Activated B cell treated with CpG ODN at 0.5 μM for 24 hours (primary cell): ENCODE results near the gene VPS26C. TPM values are rescaled to one million over a fixed set of nuclear protein-coding genes. Genes with fewer than 3 reads are reported as not detected.
A peak's percentile ranks its signal among the peaks of the same experiment; 100 is the strongest.
"Not testable (repeated sequence)": the region's sequence is repeated elsewhere in the genome, so short reads cannot be mapped to it uniquely, and the experiment has no call there.

Experiments
- ATAC-seq: fragments of 200-7000 bp; cut with Tn5 transposase; one replicate; pipeline ENCODE4 v1.10.0; 2021; ENCODE audit warnings: low read depth, mild to moderate bottlenecking, moderate library complexity
- CTCF ChIA-PET: fragments of 350-600 bp; sonication (Branson Sonifier 250); formaldehyde crosslinking; loops from one replicate; lab custom pipeline; 2021; ENCODE audit warnings: antibody characterized with exemption; lab: Charles Lee
- POLR2A ChIA-PET: fragments of 350-600 bp; sonication (Branson Sonifier 250); formaldehyde crosslinking; loops from one replicate; lab custom pipeline; 2021; ENCODE audit warnings: antibody characterized with exemption; lab: Charles Lee
- DNase-seq: peaks from one replicate; pipeline ENCODE4 v3.0.0; 2022
- H3K27ac Mint-ChIP-seq: one replicate; pipeline ENCODE4 v1.8.0; 2020; ENCODE audit warnings: mixed read lengths
- H3K27me3 Mint-ChIP-seq: one replicate; pipeline ENCODE4 v1.8.0; 2021; ENCODE audit warnings: mixed read lengths
- H3K36me3 Mint-ChIP-seq: one replicate; pipeline ENCODE4 v1.8.0; 2021; ENCODE audit warnings: low read depth, mixed read lengths
- H3K4me1 Mint-ChIP-seq: one replicate; pipeline ENCODE4 v1.8.0; 2021; ENCODE audit warnings: mixed read lengths
- H3K4me3 Mint-ChIP-seq: one replicate; pipeline ENCODE4 v1.8.0; 2020; ENCODE audit warnings: mild to moderate bottlenecking, mixed read lengths
- H3K9me3 Mint-ChIP-seq: one replicate; pipeline ENCODE4 v1.8.0; 2020; ENCODE audit warnings: mixed read lengths
- intact Hi-C: fragments of 100-400 bp; cut with micrococcal nuclease; formaldehyde crosslinking; loops from one replicate; pipeline ENCODE4 v1.15.1; 2024
- total RNA-seq: library from RNA; stranded (reverse); gene quantifications from 2 replicates; pipeline ENCODE4 v1.2.3, GENCODE V29; 2022
- TF ChIP-seq, protein P1 (sequence below): fragments of 200-600 bp; IDR thresholded peaks from one replicate; pipeline ENCODE4 v1.8.0; 2022; ENCODE audit warnings: antibody characterized with exemption, mild to moderate bottlenecking

Gene VPS26C
- total RNA-seq, 1 donor from 2014 or later, result 45.2 TPM

DNA sequence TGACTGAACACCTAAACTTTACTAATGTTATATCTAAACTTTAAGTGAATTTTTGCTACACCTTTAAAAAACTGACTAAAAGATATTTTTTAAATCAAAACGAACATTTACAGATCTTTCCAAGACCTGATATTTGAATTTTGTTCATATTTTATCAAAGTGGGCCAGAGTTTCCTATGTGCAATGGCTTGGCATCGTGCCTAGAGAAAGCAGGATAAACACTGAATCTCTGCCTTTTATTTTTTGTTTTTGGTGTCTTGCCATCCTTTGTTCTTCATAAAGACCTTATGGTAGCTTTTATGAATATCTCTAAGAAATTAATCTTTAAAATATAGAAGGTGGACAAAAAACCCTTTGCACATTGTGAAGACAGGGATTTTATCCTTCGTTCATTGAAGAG lies 25.8 kb upstream of the VPS26C start:
- TF ChIP-seq, protein P1, sequence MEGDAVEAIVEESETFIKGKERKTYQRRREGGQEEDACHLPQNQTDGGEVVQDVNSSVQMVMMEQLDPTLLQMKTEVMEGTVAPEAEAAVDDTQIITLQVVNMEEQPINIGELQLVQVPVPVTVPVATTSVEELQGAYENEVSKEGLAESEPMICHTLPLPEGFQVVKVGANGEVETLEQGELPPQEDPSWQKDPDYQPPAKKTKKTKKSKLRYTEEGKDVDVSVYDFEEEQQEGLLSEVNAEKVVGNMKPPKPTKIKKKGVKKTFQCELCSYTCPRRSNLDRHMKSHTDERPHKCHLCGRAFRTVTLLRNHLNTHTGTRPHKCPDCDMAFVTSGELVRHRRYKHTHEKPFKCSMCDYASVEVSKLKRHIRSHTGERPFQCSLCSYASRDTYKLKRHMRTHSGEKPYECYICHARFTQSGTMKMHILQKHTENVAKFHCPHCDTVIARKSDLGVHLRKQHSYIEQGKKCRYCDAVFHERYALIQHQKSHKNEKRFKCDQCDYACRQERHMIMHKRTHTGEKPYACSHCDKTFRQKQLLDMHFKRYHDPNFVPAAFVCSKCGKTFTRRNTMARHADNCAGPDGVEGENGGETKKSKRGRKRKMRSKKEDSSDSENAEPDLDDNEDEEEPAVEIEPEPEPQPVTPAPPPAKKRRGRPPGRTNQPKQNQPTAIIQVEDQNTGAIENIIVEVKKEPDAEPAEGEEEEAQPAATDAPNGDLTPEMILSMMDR, result no peak
- no peak overlapping the region for H3K4me3 Mint-ChIP-seq
- no peak for DNase-seq
- ChIA-PET POLR2A (no interaction called here), CTCF (no interaction called here)
- no peaks in the 10 kb centered on the region for H3K4me1 Mint-ChIP-seq
- no peak for ATAC-seq
- H3K36me3 Mint-ChIP-seq, result no peaks in the 10 kb centered on the region
- intact Hi-C loops, result no loop called here
- no peak overlapping the region for H3K27ac Mint-ChIP-seq
- no peaks in the 10 kb centered on the region for H3K9me3 Mint-ChIP-seq
- peaks cover 10% of the 10 kb centered on the region for H3K27me3 Mint-ChIP-seq

DNA sequence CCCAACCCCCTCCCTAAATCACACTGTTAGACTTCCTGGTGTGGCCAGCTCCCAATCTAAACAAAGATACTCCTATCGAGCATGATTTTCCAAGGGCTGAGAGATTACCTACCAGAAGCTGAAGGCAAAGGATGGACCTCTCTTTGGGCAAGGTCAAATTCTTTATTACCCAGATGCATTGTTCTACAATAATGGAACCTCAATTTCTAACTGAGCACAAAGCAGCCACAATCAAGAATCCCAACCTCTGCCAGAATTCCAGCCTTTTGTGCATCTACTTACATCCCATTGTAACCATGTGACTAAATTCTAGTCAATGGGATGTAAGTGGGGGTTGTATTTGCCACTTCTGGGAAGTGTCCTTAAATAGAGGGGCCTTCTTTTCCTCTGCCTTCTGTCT lies 24.9 kb upstream of the VPS26C start:
- ATAC-seq (no peak), DNase-seq (no peak)
- CTCF ChIA-PET, result no interaction called here
- POLR2A ChIA-PET, result no interaction called here
- no peak overlapping the region for H3K4me3 Mint-ChIP-seq
- no peaks in the 10 kb centered on the region for H3K4me1 Mint-ChIP-seq
- H3K36me3 Mint-ChIP-seq, result no peaks in the 10 kb centered on the region
- TF ChIP-seq, protein P1, result no peak
- peaks cover 6% of the 10 kb centered on the region for H3K27me3 Mint-ChIP-seq
- H3K27ac Mint-ChIP-seq, result no peak overlapping the region
- no peaks in the 10 kb centered on the region for H3K9me3 Mint-ChIP-seq
- intact Hi-C loops, result no loop called here

DNA sequence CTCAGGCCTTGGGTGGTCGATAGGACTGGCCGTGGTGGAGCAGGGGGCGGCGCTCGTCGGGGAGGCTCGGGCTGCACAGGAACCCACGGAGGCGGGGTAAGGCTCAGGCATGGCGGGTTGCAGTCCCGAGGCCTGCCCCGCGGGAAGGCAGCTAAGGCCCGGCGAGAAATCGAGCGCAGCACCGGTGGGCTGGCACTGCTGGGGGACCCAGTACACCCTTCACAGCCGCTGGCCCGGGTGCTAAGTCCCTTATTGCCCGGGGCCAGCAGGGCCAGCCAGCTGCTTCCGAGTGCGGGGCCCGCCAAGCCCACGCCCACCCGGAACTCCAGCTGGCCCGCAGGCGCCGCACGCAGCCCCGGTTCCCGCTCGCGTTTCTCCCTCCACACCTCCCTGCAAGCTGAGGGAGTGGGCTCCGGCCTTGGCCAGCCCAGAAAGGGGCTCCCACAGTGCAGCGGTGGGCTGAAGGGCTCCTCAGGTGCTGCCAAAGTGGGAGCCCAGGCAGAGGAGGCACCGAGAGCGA lies 16.1 kb upstream of the VPS26C start:
- H3K36me3 Mint-ChIP-seq, H3K9me3 Mint-ChIP-seq, H3K27me3 Mint-ChIP-seq, ATAC-seq, DNase-seq, H3K4me3 Mint-ChIP-seq, intact Hi-C loops, CTCF ChIA-PET, H3K27ac Mint-ChIP-seq, POLR2A ChIA-PET, H3K4me1 Mint-ChIP-seq: not testable (repeated sequence)

DNA sequence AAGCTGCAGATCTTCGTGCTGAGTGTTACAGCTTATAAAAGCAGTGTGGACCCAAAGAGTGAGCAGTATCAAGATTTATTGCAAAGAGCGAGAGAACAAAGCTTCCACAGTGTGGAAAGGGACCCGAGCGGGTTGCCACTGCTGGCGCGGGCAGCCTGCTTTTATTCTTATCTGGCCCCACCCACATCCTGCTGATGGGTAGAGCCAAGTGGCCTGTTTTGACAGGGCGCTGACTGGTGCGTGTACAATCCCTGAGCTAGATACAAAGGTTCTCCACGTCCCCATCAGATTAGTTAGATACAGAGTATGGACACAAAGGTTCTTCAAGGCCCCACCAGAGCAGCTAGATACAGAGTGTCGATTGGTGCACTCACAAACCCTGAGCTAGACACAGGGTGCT lies 15.5 kb upstream of the VPS26C start:
- H3K9me3 Mint-ChIP-seq, H3K27ac Mint-ChIP-seq, H3K36me3 Mint-ChIP-seq, intact Hi-C loops, POLR2A ChIA-PET, CTCF ChIA-PET, ATAC-seq, H3K27me3 Mint-ChIP-seq, DNase-seq, H3K4me1 Mint-ChIP-seq: not testable (repeated sequence)
- H3K4me3 Mint-ChIP-seq, result peak overlapping the region; percentile 68

DNA sequence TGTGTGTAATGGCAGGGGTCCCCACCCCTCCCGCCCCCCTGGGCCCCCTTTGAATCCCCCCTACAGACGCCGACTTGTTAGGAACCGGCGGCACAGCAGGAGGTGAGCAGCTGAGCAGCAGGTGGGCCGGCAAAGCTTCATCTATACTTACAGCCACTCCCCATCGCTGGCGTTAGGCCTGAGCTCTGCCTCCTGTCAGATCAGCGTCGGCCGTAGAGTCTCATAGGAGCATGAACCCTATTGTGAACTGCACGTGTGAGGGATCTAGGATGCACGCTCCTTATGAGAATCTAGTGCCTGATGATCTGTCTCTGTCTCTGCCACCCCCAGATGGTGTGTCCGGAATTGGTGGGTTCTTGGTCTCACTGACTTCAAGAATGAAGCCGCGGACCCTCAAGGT lies 14.9 kb upstream of the VPS26C start:
- TF ChIP-seq, protein P1, result no peak
- ATAC-seq, result no peak
- H3K9me3 Mint-ChIP-seq, result no peaks in the 10 kb centered on the region
- peak overlapping the region; percentile 68 for H3K4me3 Mint-ChIP-seq
- intact Hi-C loops, result no loop called here
- ChIA-PET POLR2A (interaction anchor here (0.7 kb wide), 1 partner anchor 212 kb away, joined by 5 read pairs; no protein-coding TSS in a partner anchor), CTCF (no interaction called here)
- no peaks in the 10 kb centered on the region for H3K36me3 Mint-ChIP-seq
- peaks cover 2% of the 10 kb centered on the region for H3K27me3 Mint-ChIP-seq
- no peak for DNase-seq
- no peaks in the 10 kb centered on the region for H3K4me1 Mint-ChIP-seq
- no peak overlapping the region for H3K27ac Mint-ChIP-seq

DNA sequence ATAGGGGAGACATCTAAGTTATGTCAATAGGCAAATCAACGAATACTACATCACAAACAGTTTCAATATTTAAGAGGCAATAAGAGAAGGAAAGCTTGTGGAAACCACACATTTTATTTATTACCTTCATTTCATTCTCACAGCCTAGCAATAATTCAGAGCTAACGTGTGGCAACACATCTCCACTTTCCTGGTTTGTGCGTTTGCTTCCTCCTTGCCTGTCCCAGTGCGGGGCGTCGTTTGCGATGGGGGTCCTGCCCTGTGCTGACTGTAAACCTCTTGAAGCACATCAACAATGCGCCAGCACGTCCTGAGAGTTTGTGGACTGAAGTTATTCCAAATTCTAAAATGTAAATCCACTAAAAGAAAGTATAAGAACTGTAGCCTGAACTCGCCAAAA lies 14.4 kb upstream of the VPS26C start:
- ChIA-PET POLR2A (interaction anchor here (0.7 kb wide), 1 partner anchor 212 kb away, joined by 5 read pairs; no protein-coding TSS in a partner anchor), CTCF (no interaction called here)
- DNase-seq (no peak), ATAC-seq (no peak)
- Mint-ChIP-seq H3K36me3 (no peaks in the 10 kb centered on the region), H3K27me3 (peaks cover 2% of the 10 kb centered on the region), H3K4me3 (no peak overlapping the region), H3K9me3 (no peaks in the 10 kb centered on the region), H3K4me1 (no peaks in the 10 kb centered on the region), H3K27ac (no peak overlapping the region)
- TF ChIP-seq, protein P1, result no peak
- intact Hi-C loops, result no loop called here

DNA sequence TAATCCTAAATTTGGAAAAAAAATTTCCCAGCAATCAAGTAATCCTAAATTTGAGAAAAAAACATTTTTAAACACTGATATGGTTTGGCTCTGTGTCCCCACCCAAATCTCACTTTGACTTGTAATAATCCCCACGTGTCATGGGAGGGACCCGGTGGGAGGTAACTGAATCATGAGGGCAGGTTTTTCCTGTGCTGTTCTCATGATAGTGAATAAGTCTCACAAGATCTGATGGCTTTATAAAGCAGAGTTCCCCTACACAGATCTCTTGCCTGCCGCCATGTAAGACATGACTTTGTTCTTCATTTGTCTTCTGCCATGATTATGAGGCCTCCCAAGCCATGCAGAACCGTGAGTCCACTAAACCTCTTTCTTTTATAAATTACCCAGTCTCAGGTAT lies 12.1 kb upstream of the VPS26C start:
- H3K4me1 Mint-ChIP-seq, intact Hi-C loops, H3K27me3 Mint-ChIP-seq, POLR2A ChIA-PET, DNase-seq, H3K4me3 Mint-ChIP-seq, H3K27ac Mint-ChIP-seq, CTCF ChIA-PET, H3K9me3 Mint-ChIP-seq, ATAC-seq, H3K36me3 Mint-ChIP-seq: not testable (repeated sequence)
